Smooth muscle cell (in vitro differentiated cells): ENCODE data around the gene MYF6. TPM values are rescaled to one million over a fixed set of nuclear protein-coding genes. Genes with fewer than 3 reads are reported as not detected.

ENCODE experiments used
- DNase-seq: peaks from one replicate; lab custom pipeline; 2025; ENCODE audit not compliant: unreplicated experiment; lab: John Stamatoyannopoulos, UW
- H2AFZ ChIP-seq: fragments of 200-600 bp; sonication (generic); 2 replicates; pipeline ENCODE4 v1.6.0; 2016; ENCODE audit warnings: antibody characterized with exemption, low read depth, mild to moderate bottlenecking
- H3F3A ChIP-seq: fragments of 200-600 bp; sonication (generic); 2 replicates; pipeline ENCODE4 v1.6.0; 2017; ENCODE audit warnings: antibody characterized with exemption, low read depth
- H3K27ac ChIP-seq: fragments of 200-600 bp; sonication (generic); 2 replicates; pipeline ENCODE4 v1.5.1; 2016; ENCODE audit warnings: low read depth, mild to moderate bottlenecking
- H3K27me3 ChIP-seq: fragments of 200-600 bp; sonication (generic); 2 replicates; pipeline ENCODE4 v1.6.1; 2016; ENCODE audit warnings: low read depth, mild to moderate bottlenecking
- H3K36me3 ChIP-seq: fragments of 200-600 bp; sonication (generic); 2 replicates; pipeline ENCODE4 v1.5.1; 2016; ENCODE audit warnings: low read depth
- H3K4me1 ChIP-seq: fragments of 200-600 bp; sonication (generic); 2 replicates; pipeline ENCODE4 v1.5.1; 2016; ENCODE audit warnings: low read depth
- H3K4me2 ChIP-seq: fragments of 200-600 bp; sonication (generic); 2 replicates; pipeline ENCODE4 v1.6.0; 2016; ENCODE audit warnings: mild to moderate bottlenecking
- H3K4me3 ChIP-seq: fragments of 200-600 bp; sonication (generic); 2 replicates; pipeline ENCODE4 v1.5.1; 2016; ENCODE audit warnings: mild to moderate bottlenecking
- H3K79me2 ChIP-seq: fragments of 200-600 bp; sonication (generic); 2 replicates; pipeline ENCODE4 v1.6.0; 2016; ENCODE audit warnings: low read depth, mild to moderate bottlenecking
- H3K9ac ChIP-seq: fragments of 200-600 bp; sonication (generic); 2 replicates; pipeline ENCODE4 v1.6.0; 2016; ENCODE audit warnings: low read depth
- H3K9me3 ChIP-seq: fragments of 200-600 bp; sonication (generic); replicated peaks from 2 replicates; pipeline ENCODE4 v1.5.1; 2016; ENCODE audit warnings: low read depth
- H4K20me1 ChIP-seq: fragments of 200-600 bp; sonication (generic); 2 replicates; pipeline ENCODE4 v1.6.0; 2016; ENCODE audit warnings: low read depth
- CTCF ChIP-seq: fragments of 200-600 bp; sonication (generic); IDR thresholded peaks from 2 replicates; pipeline ENCODE4 v1.5.1; 2017; ENCODE audit warnings: borderline replicate concordance, mild to moderate bottlenecking, antibody characterized with exemption; ENCODE audit not compliant: insufficient read depth, poor library complexity, severe bottlenecking
- WGBS: methylation state at CpG from one replicate; pipeline ENCODE4 v1.1.7; 2016; ENCODE audit warnings: low lambda C conversion rate; 5-methylcytosine and 5-hydroxymethylcytosine counted together
- polyA plus RNA-seq: library from polyadenylated mRNA; unstranded; fragments of >200 nt; fragmentation: Nextera tagmentation; extraction: Ambion mirVana; gene quantifications from 2 replicates; pipeline ENCODE4 v1.2.1, GENCODE V29; 2016
- total RNA-seq: library from RNA; depleted of rRNA; stranded (reverse); fragments of >200 nt; gene quantifications from 2 replicates; pipeline ENCODE4 v1.2.3, GENCODE V29; 2014

Gene MYF6
- total and polyA plus RNA-seq, 2 experiments from 2014 or later, result not detected

DNA sequence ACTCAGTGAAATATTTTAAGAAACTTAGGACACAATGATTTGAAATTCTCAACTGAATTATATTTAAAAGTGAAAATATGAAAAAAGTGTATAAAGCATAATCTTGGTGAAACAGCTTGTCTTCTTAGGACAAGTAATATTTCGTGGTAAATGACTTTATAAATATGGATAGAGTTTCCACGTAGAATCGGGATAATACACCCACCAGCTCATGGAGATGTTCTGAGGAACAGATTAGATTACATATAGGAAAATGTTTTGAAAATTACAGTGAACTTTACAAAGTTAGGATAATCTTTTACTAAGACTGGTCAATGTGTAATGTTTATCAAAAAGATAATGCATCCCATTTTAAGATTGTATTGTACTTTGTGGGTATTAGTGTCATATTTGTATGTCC, 25.6 kb upstream of the MYF6 start:
- no peak overlapping the region for H2AFZ ChIP-seq
- no peaks in the 10 kb centered on the region for H3K9me3 ChIP-seq
- no peak for TF ChIP-seq CTCF
- 93% methylated on average over 3 of the region's 3 CpGs for WGBS
- no peak overlapping the region for H3K4me2 ChIP-seq
- H3K9ac ChIP-seq, result no peak overlapping the region
- no peaks in the 10 kb centered on the region for H3K27me3 ChIP-seq
- H3F3A ChIP-seq, result no peaks in the 10 kb centered on the region
- H3K79me2 ChIP-seq, result no peaks in the 10 kb centered on the region
- no peak overlapping the region for H3K27ac ChIP-seq
- H3K4me3 ChIP-seq, result no peak overlapping the region
- H3K36me3 ChIP-seq, result no peaks in the 10 kb centered on the region
- H4K20me1 ChIP-seq, result no peaks in the 10 kb centered on the region
- no peak for DNase-seq
- H3K4me1 ChIP-seq, result no peaks in the 10 kb centered on the region

GRCh38 chr12:80684077-80684495, 23.3 kb upstream of the MYF6 start:
- peak overlapping the region; percentile 1 for H3K4me3 ChIP-seq
- TF ChIP-seq CTCF, result no peak
- H2AFZ ChIP-seq, result peak overlapping the region; percentile 76
- no peaks in the 10 kb centered on the region for H3K4me1 ChIP-seq
- no peak overlapping the region for H3K9ac ChIP-seq
- no peaks in the 10 kb centered on the region for H3K27me3 ChIP-seq
- no peaks in the 10 kb centered on the region for H3K9me3 ChIP-seq
- H3K79me2 ChIP-seq, result no peaks in the 10 kb centered on the region
- WGBS, result 23% methylated on average over 7 of the region's 7 CpGs
- no peaks in the 10 kb centered on the region for H4K20me1 ChIP-seq
- H3F3A ChIP-seq, result no peaks in the 10 kb centered on the region
- H3K4me2 ChIP-seq, result peak overlapping the region; percentile 49
- no peak overlapping the region for H3K27ac ChIP-seq
- H3K36me3 ChIP-seq, result no peaks in the 10 kb centered on the region
- DNase-seq, result no peak

- Histone ChIP-seq H3K4me3 (no peak overlapping the region), H3K79me2 (no peaks in the 10 kb centered on the region), H3K4me1 (no peaks in the 10 kb centered on the region), H3F3A (no peaks in the 10 kb centered on the region), H2AFZ (no peak overlapping the region), H3K36me3 (no peaks in the 10 kb centered on the region), H3K27ac (no peak overlapping the region), H3K4me2 (no peak overlapping the region), H3K9me3 (no peaks in the 10 kb centered on the region), H3K27me3 (no peaks in the 10 kb centered on the region), H4K20me1 (no peaks in the 10 kb centered on the region), H3K9ac (no peak overlapping the region)
- WGBS, result 94% methylated on average over 1 of the region's 1 CpG
- no peak for DNase-seq
- no peak for TF ChIP-seq CTCF
Observed at GRCh38 chr12:80690090-80690489, 17.3 kb upstream of the MYF6 start.

- H3K36me3 ChIP-seq, result no peaks in the 10 kb centered on the region
- H3K9me3 ChIP-seq, result no peaks in the 10 kb centered on the region
- WGBS, result 88% methylated on average over 2 of the region's 2 CpGs
- no peak overlapping the region for H3K27ac ChIP-seq
- no peak overlapping the region for H3K4me3 ChIP-seq
- TF ChIP-seq CTCF, result no peak
- no peaks in the 10 kb centered on the region for H3K27me3 ChIP-seq
- H2AFZ ChIP-seq, result no peak overlapping the region
- H3K79me2 ChIP-seq, result no peaks in the 10 kb centered on the region
- DNase-seq, result no peak
- H3K4me2 ChIP-seq, result no peak overlapping the region
- H4K20me1 ChIP-seq, result no peaks in the 10 kb centered on the region
- no peaks in the 10 kb centered on the region for H3K4me1 ChIP-seq
- no peaks in the 10 kb centered on the region for H3F3A ChIP-seq
- H3K9ac ChIP-seq, result no peak overlapping the region
Observed at GRCh38 chr12:80690513-80690912, 16.9 kb upstream of the MYF6 start.
